Prostate gland (tissue), 2 donors: ENCODE data around the gene ERCC5.

Source experiments
- CTCF ChIP-seq, 4 experiments: fragments of 200-600 bp in 2 of 4; fragments of 450-650 bp in 2 of 4; sonication (generic) in 2 of 4; IDR thresholded peaks; 1 replicate in 3 of 4; 2 replicates in 1 of 4; pipeline ENCODE4 v1.5.1; 2016 to 2019; ENCODE audit warnings: antibody characterized with exemption in 4 of 4, mild to moderate bottlenecking in 2 of 4, moderate library complexity in 2 of 4
- POLR2A ChIP-seq: fragments of 450-650 bp; IDR thresholded peaks from one replicate; pipeline ENCODE4 v1.6.1; 2016; ENCODE audit warnings: antibody characterized with exemption, mild to moderate bottlenecking
- POLR2AphosphoS5 ChIP-seq: sonication (generic); formaldehyde crosslinking; IDR thresholded peaks from one replicate; pipeline ENCODE4 v1.6.1; 2017; ENCODE audit warnings: antibody characterized with exemption

GRCh38 chr13:102817241-102817640 lies 28.6 kb upstream of the ERCC5 start:
- no peak for TF ChIP-seq POLR2A
- TF ChIP-seq CTCF (IDR thresholded peaks at IDR 0.05) = no peak
- no peak for TF ChIP-seq POLR2AphosphoS5
